HEK293 (cell line): ENCODE measurements around the gene ANK2.

ENCODE experiments used
- CTCF ChIA-PET: fragments of 350-600 bp; formaldehyde crosslinking; extraction: SDS; loops from one replicate; lab custom pipeline; 2021; ENCODE audit warnings: antibody characterized with exemption; lab: Yijun Ruan, JAX
- POLR2A ChIA-PET: fragments of 300-600 bp; formaldehyde crosslinking; extraction: SDS; loops from one replicate; lab custom pipeline; 2020; ENCODE audit warnings: antibody characterized with exemption, inconsistent platforms; lab: Yijun Ruan, JAX
- H3K27ac ChIP-seq: fragments of 200-500 bp; sonication (Bioruptor generic); 2 replicates; pipeline ENCODE4 v1.5.1; 2014; ENCODE audit warnings: low read depth, low read length, control low read depth, inconsistent platforms; ENCODE audit errors: extremely low read depth
- H3K36me3 ChIP-seq, 2 experiments: fragments of 200-500 bp in 1 of 2; sonication (Bioruptor generic) in 1 of 2; 1 replicate in 1 of 2; 2 replicates in 1 of 2; pipeline ENCODE4 v1.5.1; 2014 to 2017; ENCODE audit warnings: inconsistent platforms in 2 of 2, low read length in 2 of 2; ENCODE audit not compliant: control insufficient read depth in 2 of 2, insufficient read depth in 1 of 2
- H3K4me1 ChIP-seq: fragments of 200-500 bp; sonication (Bioruptor generic); 2 replicates; pipeline ENCODE4 v1.5.1; 2014; ENCODE audit warnings: mild to moderate bottlenecking, low read length, inconsistent platforms; ENCODE audit not compliant: control insufficient read depth, insufficient read depth
- H3K4me3 ChIP-seq: 2 replicates; pipeline ENCODE4 v1.5.1; 2011; ENCODE audit warnings: low read depth, mild to moderate bottlenecking, control low read depth, low read length, moderate library complexity
- H3K9me3 ChIP-seq: fragments of 200-500 bp; sonication (Bioruptor generic); 2 replicates; pipeline ENCODE4 v1.5.1; 2014; ENCODE audit warnings: low read depth, low read length, inconsistent platforms; ENCODE audit not compliant: control insufficient read depth, insufficient read depth
- BCL11B ChIP-seq: fragments of 450-650 bp; formaldehyde crosslinking; IDR thresholded peaks from 2 replicates; pipeline ENCODE4 v1.5.1; 2016; ENCODE audit warnings: low read depth, missing biosample characterization, missing genetic modification characterization
- TCF7L2 ChIP-seq: IDR thresholded peaks from 2 replicates; pipeline ENCODE4 v1.6.1; 2011; ENCODE audit warnings: low read depth, mild to moderate bottlenecking, inconsistent platforms, low read length, moderate library complexity, borderline replicate concordance
- YY2 ChIP-seq: fragments of 450-650 bp; formaldehyde crosslinking; IDR thresholded peaks from 2 replicates; pipeline ENCODE4 v1.5.1; 2016; ENCODE audit warnings: missing biosample characterization, missing genetic modification characterization
- ZBTB1 ChIP-seq: fragments of 450-650 bp; formaldehyde crosslinking; IDR thresholded peaks from 2 replicates; pipeline ENCODE4 v1.5.1; 2016; ENCODE audit warnings: missing biosample characterization, missing genetic modification characterization
- ZBTB48 ChIP-seq: fragments of 450-650 bp; formaldehyde crosslinking; IDR thresholded peaks from 2 replicates; pipeline ENCODE4 v1.5.1; 2016; ENCODE audit warnings: missing biosample characterization, missing genetic modification characterization
- ZNF174 ChIP-seq: fragments of 450-650 bp; formaldehyde crosslinking; IDR thresholded peaks from 2 replicates; pipeline ENCODE4 v1.5.0; 2017; ENCODE audit warnings: missing biosample characterization, mild to moderate bottlenecking, missing genetic modification characterization
- ZNF239 ChIP-seq: fragments of 450-650 bp; formaldehyde crosslinking; IDR thresholded peaks from 2 replicates; pipeline ENCODE4 v1.5.1; 2016; ENCODE audit warnings: missing biosample characterization, missing genetic modification characterization
- ZNF423 ChIP-seq: fragments of 450-650 bp; formaldehyde crosslinking; IDR thresholded peaks from 2 replicates; pipeline ENCODE4 v1.5.1; 2016; ENCODE audit warnings: missing biosample characterization, missing genetic modification characterization
- ZNF473 ChIP-seq: fragments of 450-650 bp; formaldehyde crosslinking; IDR thresholded peaks from 2 replicates; pipeline ENCODE4 v1.5.1; 2017; ENCODE audit warnings: missing biosample characterization, missing genetic modification characterization
- ZNF548 ChIP-seq: fragments of 450-650 bp; formaldehyde crosslinking; IDR thresholded peaks from 2 replicates; pipeline ENCODE4 v1.5.1; 2016; ENCODE audit warnings: missing biosample characterization, missing genetic modification characterization
- ZNF558 ChIP-seq: fragments of 450-650 bp; formaldehyde crosslinking; IDR thresholded peaks from 2 replicates; pipeline ENCODE4 v1.5.1; 2016; ENCODE audit warnings: missing biosample characterization, missing genetic modification characterization
- ZNF571 ChIP-seq: fragments of 450-650 bp; formaldehyde crosslinking; IDR thresholded peaks from 2 replicates; pipeline ENCODE4 v1.5.0; 2017; ENCODE audit warnings: missing biosample characterization, missing genetic modification characterization
- ZNF654 ChIP-seq: fragments of 450-650 bp; formaldehyde crosslinking; IDR thresholded peaks from 2 replicates; pipeline ENCODE4 v1.5.1; 2016; ENCODE audit warnings: low read depth, missing biosample characterization, missing genetic modification characterization
- ZNF791 ChIP-seq: fragments of 450-650 bp; formaldehyde crosslinking; IDR thresholded peaks from 2 replicates; pipeline ENCODE4 v1.5.1; 2016; ENCODE audit warnings: missing biosample characterization, missing genetic modification characterization
- ZNF837 ChIP-seq: fragments of 450-650 bp; formaldehyde crosslinking; IDR thresholded peaks from 2 replicates; pipeline ENCODE4 v1.5.1; 2016; ENCODE audit warnings: missing biosample characterization, missing genetic modification characterization
- ZSCAN18 ChIP-seq: fragments of 450-650 bp; formaldehyde crosslinking; IDR thresholded peaks from 2 replicates; pipeline ENCODE4 v1.5.1; 2016; ENCODE audit warnings: missing biosample characterization, missing genetic modification characterization
- ZSCAN30 ChIP-seq: fragments of 450-650 bp; IDR thresholded peaks from 2 replicates; pipeline ENCODE4 v1.5.1; 2018; ENCODE audit warnings: missing biosample characterization, mild to moderate bottlenecking, missing genetic modification characterization, moderate library complexity
- TF ChIP-seq, protein P1 (sequence below): fragments of 450-650 bp; formaldehyde crosslinking; IDR thresholded peaks from 2 replicates; pipeline ENCODE4 v1.5.1; 2016; ENCODE audit warnings: missing biosample characterization, missing genetic modification characterization
- TF ChIP-seq, protein P2 (sequence below): fragments of 450-650 bp; IDR thresholded peaks from 2 replicates; pipeline ENCODE4 v1.5.1; 2018; ENCODE audit warnings: missing biosample characterization, mild to moderate bottlenecking, missing genetic modification characterization
- TF ChIP-seq, protein P3 (sequence below): fragments of 450-650 bp; formaldehyde crosslinking; IDR thresholded peaks from 2 replicates; pipeline ENCODE4 v1.5.1; 2016; ENCODE audit warnings: missing biosample characterization, missing genetic modification characterization
- TF ChIP-seq, protein P4 (sequence below): fragments of 450-650 bp; formaldehyde crosslinking; IDR thresholded peaks from 2 replicates; pipeline ENCODE4 v1.5.1; 2016; ENCODE audit warnings: missing biosample characterization, missing genetic modification characterization

The ANK2 gene

GRCh38 chr4:113103556-113103955, 54.1 kb downstream of the ANK2 start:
- TF ChIP-seq, protein P1, sequence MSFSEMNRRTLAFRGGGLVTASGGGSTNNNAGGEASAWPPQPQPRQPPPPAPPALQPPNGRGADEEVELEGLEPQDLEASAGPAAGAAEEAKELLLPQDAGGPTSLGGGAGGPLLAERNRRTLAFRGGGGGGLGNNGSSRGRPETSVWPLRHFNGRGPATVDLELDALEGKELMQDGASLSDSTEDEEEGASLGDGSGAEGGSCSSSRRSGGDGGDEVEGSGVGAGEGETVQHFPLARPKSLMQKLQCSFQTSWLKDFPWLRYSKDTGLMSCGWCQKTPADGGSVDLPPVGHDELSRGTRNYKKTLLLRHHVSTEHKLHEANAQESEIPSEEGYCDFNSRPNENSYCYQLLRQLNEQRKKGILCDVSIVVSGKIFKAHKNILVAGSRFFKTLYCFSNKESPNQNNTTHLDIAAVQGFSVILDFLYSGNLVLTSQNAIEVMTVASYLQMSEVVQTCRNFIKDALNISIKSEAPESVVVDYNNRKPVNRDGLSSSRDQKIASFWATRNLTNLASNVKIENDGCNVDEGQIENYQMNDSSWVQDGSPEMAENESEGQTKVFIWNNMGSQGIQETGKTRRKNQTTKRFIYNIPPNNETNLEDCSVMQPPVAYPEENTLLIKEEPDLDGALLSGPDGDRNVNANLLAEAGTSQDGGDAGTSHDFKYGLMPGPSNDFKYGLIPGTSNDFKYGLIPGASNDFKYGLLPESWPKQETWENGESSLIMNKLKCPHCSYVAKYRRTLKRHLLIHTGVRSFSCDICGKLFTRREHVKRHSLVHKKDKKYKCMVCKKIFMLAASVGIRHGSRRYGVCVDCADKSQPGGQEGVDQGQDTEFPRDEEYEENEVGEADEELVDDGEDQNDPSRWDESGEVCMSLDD (tag by site-specific recombination): no peak
- TF ChIP-seq ZBTB1: no peak
- TF ChIP-seq ZNF548 (tag by site-specific recombination): no peak
- no peak for TF ChIP-seq YY2 (tag by site-specific recombination)
- no peak for TF ChIP-seq ZNF473 (tag by site-specific recombination)
- TF ChIP-seq ZNF791 (tag by site-specific recombination): no peak
- no peak for TF ChIP-seq ZBTB48
- no peak for TF ChIP-seq ZNF174 (tag by site-specific recombination)
- no peak for TF ChIP-seq TCF7L2
- no peak for TF ChIP-seq ZSCAN30 (tag by site-specific recombination)
- no peak for TF ChIP-seq ZNF571
- no peak for TF ChIP-seq ZNF558 (tag by site-specific recombination)
- TF ChIP-seq, protein P2, sequence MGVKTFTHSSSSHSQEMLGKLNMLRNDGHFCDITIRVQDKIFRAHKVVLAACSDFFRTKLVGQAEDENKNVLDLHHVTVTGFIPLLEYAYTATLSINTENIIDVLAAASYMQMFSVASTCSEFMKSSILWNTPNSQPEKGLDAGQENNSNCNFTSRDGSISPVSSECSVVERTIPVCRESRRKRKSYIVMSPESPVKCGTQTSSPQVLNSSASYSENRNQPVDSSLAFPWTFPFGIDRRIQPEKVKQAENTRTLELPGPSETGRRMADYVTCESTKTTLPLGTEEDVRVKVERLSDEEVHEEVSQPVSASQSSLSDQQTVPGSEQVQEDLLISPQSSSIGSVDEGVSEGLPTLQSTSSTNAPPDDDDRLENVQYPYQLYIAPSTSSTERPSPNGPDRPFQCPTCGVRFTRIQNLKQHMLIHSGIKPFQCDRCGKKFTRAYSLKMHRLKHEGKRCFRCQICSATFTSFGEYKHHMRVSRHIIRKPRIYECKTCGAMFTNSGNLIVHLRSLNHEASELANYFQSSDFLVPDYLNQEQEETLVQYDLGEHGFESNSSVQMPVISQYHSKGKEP (tag by site-specific recombination): no peak
- no peak for TF ChIP-seq ZNF837
- TF ChIP-seq ZNF239 (tag by site-specific recombination): no peak
- TF ChIP-seq ZNF423 (tag by site-specific recombination): no peak
- TF ChIP-seq, all 188 proteins: peak for 0
- Histone ChIP-seq H3K4me1 (no peaks in the 10 kb centered on the region), H3K27ac (no peak overlapping the region), H3K36me3 (no peaks in the 10 kb centered on the region), H3K4me3 (no peak overlapping the region), H3K9me3 (no peaks in the 10 kb centered on the region)
- CTCF ChIA-PET: interaction anchor here (0.5 to 1.3 kb wide), 2 partner anchors 8 to 69 kb away, joined by 3 to 5 read pairs; no protein-coding TSS in a partner anchor
- POLR2A ChIA-PET: interaction anchor here (0.6 kb wide), 1 partner anchor 130 kb away, joined by 3 read pairs; no protein-coding TSS in a partner anchor

DNA sequence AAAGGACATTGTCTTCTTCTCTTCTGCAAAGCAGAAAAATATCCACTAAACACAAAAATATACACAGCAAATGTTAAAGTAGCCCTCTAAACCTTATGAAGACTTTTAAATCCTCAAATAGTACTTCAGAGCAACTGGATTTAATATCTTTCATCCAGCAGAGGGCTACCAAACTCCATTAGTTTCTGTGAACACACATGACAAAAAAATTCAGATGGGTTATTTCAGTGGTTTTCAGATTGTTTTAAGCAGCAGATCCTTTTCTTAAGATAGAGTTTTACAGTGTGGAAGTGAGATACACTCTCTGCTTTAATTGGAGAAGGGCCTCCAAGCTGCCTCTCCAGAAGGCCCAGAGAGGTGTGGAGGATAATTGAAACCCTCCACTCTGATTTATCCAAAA, 56.7 kb downstream of the ANK2 start:
- TF ChIP-seq, protein P3, sequence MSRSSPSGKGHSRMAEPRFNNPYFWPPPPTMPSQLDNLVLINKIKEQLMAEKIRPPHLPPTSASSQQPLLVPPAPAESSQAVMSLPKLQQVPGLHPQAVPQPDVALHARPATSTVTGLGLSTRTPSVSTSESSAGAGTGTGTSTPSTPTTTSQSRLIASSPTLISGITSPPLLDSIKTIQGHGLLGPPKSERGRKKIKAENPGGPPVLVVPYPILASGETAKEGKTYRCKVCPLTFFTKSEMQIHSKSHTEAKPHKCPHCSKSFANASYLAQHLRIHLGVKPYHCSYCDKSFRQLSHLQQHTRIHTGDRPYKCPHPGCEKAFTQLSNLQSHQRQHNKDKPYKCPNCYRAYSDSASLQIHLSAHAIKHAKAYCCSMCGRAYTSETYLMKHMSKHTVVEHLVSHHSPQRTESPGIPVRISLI (tag by site-specific recombination): no peak
- TF ChIP-seq ZSCAN18 (no peak), BCL11B (tag by site-specific recombination) (no peak), ZNF654 (peak; percentile 69)
- TF ChIP-seq, protein P4, sequence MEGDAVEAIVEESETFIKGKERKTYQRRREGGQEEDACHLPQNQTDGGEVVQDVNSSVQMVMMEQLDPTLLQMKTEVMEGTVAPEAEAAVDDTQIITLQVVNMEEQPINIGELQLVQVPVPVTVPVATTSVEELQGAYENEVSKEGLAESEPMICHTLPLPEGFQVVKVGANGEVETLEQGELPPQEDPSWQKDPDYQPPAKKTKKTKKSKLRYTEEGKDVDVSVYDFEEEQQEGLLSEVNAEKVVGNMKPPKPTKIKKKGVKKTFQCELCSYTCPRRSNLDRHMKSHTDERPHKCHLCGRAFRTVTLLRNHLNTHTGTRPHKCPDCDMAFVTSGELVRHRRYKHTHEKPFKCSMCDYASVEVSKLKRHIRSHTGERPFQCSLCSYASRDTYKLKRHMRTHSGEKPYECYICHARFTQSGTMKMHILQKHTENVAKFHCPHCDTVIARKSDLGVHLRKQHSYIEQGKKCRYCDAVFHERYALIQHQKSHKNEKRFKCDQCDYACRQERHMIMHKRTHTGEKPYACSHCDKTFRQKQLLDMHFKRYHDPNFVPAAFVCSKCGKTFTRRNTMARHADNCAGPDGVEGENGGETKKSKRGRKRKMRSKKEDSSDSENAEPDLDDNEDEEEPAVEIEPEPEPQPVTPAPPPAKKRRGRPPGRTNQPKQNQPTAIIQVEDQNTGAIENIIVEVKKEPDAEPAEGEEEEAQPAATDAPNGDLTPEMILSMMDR: peak; percentile 24; the same call in 1 of the 2 replicates
- Histone ChIP-seq H3K27ac (no peak overlapping the region), H3K9me3 (no peaks in the 10 kb centered on the region), H3K4me1 (no peaks in the 10 kb centered on the region), H3K4me3 (no peak overlapping the region), H3K36me3 (no peaks in the 10 kb centered on the region)
- ChIA-PET POLR2A (interaction anchor here (1.4 kb wide), 1 partner anchor 11 kb away, joined by 4 read pairs; no protein-coding TSS in a partner anchor), CTCF (interaction anchor here (0.5 to 1.5 kb wide), 10 partner anchors 9 to 1331 kb away, joined by 3 to 5 read pairs (median 3); no protein-coding TSS in a partner anchor)
